GM10847 (cell line): ENCODE data around the gene QPCTL.
A peak's percentile ranks its signal among the peaks of the same experiment; 100 is the strongest.

ENCODE experiments used
- POLR2A ChIP-seq: IDR thresholded peaks from 2 replicates; pipeline ENCODE4 v1.6.1; 2011; ENCODE audit not compliant: insufficient read length; ENCODE audit errors: extremely low read depth

Gene QPCTL

GRCh38 chr19:45664575-45664974 lies 27.9 kb upstream of the QPCTL start:
- no peak for TF ChIP-seq POLR2A

DNA sequence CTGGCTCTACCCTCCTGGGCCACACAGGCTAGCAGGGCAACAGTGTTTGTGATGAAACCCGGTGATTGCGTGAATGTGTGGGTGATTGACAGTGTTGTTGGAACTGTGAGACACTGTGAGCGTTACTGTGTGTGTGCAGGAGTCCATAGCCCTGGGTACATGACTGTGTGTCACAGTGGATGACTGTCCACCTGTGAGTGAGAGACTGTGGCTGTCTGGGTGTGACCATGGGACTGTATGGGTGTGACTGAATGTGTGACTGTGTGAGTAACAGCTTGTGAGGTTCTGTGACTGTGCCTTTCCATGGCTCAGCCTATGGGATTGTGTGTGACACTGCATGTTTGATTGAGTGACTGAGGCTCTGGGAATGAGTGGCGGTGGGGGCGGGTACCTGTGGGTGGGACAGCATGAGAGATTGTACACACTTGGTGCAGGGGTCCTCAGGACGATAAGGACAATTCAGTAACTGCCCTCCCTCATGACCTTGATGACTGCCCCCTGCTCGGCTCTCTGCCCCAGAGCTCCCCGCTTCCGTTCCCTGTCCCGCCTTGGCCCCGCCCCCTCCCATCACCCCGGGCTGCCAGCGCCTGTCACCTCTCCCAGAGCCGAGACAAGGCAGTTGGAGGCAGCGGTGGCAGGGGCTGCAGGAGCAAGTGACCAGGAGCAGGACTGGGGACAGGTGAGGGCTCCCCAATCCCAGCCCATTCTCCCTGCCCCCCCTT lies 24.7 kb upstream of the QPCTL start, which contains the start of gene GIPR:
Gene GIPR (plus strand): TSS at position 602 of the 722 bp plus-strand sequence. CDS start 1,300 bp downstream, outside the sequence.
- peak; percentile 70 for TF ChIP-seq POLR2A

DNA sequence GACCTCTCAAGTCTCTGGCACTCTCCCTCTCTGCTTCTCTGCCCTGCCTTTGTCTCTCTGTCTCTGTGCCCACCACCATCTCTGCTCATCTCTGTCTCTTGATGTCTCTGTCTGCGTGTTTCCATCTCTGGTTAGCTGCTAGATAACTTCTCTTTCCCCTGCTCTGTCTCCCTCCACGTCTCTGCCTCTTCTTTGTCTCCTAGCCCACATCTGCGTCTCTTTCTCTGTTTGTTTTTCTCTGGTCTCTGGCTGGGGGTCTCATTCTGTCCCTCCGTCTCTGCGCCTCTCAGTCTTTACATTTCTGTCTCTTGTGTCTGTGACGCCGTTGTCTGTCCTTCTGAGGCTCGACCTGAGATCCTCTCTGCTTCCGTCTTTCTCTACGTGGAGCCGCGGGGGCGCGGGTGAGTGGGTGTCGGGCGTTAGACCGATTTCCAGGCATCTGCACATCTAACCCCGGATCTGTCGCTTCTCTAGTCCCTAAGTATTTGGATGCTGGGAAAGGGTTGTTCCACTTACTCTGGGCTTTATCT lies 24.1 kb upstream of the QPCTL start:
- TF ChIP-seq POLR2A = no peak

GRCh38 chr19:45670670-45671453 lies 21.6 kb upstream of the QPCTL start:
- no peak for TF ChIP-seq POLR2A

DNA sequence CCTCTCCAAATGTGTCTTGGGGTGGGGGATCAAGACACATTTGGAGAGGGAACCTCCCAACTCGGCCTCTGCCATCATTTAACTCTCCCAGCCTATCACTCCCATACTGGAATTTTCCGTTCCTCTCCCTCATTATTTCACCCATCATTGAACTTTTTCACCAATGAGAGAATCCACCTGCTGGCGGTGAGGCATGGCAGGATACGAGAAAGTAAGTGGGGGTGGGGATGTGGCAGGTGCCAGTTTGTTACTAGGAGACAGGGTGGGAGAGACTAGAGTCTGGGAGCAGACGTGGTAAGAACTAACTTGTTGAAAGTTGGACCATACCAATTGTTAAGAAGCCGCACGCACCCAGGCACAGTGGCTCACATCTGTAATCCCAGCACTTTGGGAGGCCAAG lies 17.5 kb upstream of the QPCTL start:
- TF ChIP-seq POLR2A = no peak

GRCh38 chr19:45676851-45677263 lies 15.6 kb upstream of the QPCTL start:
- TF ChIP-seq POLR2A = no peak

GRCh38 chr19:45677351-45678230 lies 14.9 kb upstream of the QPCTL start:
- no peak for TF ChIP-seq POLR2A

- TF ChIP-seq POLR2A = no peak
These were observed 11.0 kb upstream of the QPCTL start for GRCh38 chr19:45681391-45682015.

DNA sequence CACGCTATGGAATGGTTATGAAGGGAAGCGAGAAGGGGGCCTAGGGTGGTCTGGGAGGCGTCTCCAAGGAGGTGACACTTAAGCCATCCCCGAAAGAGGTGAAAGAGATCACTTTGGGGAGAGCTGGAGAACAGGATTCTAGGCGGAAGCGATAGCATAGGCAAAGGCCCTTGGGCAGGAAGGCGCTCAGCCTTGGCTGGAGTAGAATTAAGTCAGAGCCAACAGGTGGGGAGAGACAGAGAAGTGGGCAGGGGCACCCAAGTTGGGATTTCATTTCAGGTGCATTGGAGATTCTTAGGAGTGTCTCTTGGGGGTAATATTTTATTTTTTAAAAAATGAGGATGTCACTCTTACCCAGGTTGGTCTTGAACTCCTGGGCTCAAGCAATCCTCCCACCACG lies 10.3 kb upstream of the QPCTL start:
- no peak for TF ChIP-seq POLR2A

- no peak for TF ChIP-seq POLR2A
These were observed 9.6 kb upstream of the QPCTL start for GRCh38 chr19:45682908-45683307.

GRCh38 chr19:45687599-45687998 lies 4.9 kb upstream of the QPCTL start:
- TF ChIP-seq POLR2A = no peak

DNA sequence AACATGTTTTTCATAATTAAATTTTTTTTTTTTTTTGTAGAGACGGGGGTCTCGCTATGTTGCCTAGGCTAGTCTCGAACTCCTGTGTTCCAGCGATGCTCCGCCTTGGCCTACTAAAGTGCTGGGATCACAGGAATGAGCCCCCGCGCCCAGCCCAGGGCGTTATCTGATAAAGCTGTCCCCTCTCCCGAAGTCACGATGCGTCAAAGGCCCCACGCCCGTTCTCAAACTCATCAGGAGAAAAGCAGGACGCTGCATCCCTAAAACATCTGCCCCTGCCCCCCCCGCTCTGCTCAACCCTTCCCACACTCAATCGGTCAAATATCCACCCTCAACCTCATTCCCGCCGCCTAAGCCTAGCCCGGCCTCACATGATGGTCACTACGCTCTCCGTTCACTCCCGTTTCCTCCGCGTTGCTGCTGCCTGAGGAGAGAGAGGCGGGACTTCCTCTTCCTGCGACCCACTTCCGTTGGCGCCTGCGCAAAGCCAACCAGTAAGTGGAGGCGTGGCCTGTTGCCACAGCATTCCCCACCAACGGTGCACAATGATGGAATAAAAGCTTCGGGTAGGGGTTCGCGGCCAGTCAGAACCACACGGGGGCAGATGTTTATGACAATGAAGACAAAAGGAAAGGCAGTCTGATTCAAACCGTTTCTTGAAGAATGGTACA lies 815 bp upstream of the QPCTL start, which contains the start of gene SNRPD2:
Gene SNRPD2 (minus strand): TSS at position 438 of the 671 bp plus-strand sequence. CDS start 65 bp downstream, at position 373.
- peak; percentile 88 for TF ChIP-seq POLR2A

GRCh38 chr19:45693106-45693788 lies 781 bp downstream of the QPCTL start:
- TF ChIP-seq POLR2A = no peak
